Epidermal melanocyte (primary cell): ENCODE data around the gene CRADD.
"Not testable (repeated sequence)": the region's sequence is repeated elsewhere in the genome, so short reads cannot be mapped to it uniquely, and the experiment has no call there.

Experiments used
- DNase-seq: peaks from one replicate; pipeline ENCODE4 v3.0.0; 2011; ENCODE audit warnings: low spot score; ENCODE audit not compliant: insufficient read length

Gene CRADD

DNA sequence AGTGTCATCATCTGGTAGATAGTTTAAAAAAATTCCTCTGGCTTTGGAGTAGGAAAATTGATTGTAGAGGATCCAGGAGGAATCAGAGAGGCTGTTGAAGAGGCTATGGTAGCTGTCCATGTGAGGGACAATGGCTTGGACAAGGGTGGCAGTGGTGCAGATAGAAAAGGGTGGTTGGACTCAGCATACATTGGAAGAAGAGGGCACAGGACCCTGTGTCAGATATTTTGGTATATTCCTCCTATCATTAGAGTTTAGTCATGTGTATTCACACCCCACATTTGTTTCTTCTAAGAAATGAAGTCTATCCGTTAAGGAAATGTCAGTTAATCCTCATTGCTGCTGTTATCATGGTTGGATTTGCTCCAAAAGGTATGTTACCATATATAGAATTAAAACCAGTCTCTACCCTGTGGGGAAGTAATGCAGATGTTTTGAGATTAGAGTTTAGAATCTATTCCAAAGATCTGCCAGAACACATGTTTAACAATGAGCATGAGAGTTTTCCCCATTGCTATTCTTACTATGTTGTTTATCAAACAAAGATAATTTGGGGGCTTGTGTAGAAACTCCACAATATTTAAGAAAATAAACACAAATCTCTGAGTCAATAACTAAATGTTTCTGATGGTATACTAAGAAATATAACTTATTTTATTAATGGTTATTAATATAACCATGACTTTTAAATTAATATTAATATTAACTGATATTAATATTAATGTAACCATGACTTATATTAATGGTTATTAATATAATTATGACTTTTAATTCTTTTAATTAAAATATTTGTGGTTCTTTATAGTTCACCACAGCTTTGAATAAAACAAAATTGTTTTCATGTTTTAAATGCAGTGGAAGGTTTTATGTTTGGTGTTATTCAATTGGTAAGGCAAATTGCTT lies 80.9 kb downstream of the CRADD start:
- DNase-seq: no peak

DNA sequence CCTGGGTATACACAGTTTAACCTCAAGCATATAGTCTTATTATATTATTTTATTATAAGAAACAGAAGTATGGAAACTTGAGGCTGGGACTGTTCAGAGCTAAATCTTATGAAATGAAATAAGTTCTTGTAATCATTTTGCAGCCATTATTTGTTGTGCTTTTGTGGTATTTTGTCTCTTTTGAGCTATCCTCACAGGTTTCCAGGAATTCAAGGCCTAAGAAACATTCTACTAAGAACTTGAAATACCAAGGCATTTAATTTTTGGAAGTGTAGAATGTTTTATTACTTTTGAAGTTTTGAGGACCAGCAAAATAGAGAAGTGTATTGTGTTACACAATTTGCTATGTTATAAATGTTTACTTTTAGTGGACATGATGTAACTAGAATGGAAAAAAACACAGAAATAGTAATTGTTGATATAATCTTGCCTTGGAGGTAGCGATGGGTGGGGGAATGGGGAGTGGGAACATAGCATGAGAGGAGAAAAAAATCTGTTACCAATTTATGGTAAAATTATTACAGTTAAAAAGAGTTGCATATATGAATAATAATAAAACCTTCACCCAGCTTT lies 81.7 kb downstream of the CRADD start:
- DNase-seq: no peak

GRCh38 chr12:93759512-93760081 lies 82.4 kb downstream of the CRADD start:
- DNase-seq: no peak

DNA sequence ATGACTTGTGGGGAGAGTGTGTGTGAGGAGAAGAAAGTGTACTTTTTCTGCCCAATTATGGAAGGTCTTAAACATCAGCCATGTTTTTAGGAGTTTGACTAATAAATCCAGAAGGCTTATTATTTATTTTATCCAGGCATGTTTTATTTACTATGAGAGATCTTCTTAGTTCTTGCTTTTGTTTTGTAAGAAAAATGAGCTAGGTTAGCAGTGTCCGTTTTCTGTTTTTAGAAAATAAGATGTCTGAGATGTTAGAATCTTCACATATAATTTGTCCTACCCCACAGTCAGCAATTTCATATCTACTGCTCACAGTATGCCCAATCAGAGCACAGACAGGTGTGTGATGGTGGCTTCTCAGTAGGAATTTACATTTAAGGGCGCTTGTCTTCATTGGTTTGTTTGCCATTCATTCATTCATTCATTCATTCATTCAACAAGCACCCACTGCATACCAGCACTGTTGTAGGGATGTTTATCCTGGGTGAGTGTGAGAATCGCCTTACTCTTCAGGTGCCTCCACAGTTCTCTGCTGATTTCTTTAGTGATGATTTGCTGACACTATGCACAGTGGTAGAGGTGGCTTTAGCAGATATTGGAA lies 83.2 kb downstream of the CRADD start:
- DNase-seq: no peak

GRCh38 chr12:93762059-93762719 lies 85.0 kb downstream of the CRADD start:
- no peak for DNase-seq

DNA sequence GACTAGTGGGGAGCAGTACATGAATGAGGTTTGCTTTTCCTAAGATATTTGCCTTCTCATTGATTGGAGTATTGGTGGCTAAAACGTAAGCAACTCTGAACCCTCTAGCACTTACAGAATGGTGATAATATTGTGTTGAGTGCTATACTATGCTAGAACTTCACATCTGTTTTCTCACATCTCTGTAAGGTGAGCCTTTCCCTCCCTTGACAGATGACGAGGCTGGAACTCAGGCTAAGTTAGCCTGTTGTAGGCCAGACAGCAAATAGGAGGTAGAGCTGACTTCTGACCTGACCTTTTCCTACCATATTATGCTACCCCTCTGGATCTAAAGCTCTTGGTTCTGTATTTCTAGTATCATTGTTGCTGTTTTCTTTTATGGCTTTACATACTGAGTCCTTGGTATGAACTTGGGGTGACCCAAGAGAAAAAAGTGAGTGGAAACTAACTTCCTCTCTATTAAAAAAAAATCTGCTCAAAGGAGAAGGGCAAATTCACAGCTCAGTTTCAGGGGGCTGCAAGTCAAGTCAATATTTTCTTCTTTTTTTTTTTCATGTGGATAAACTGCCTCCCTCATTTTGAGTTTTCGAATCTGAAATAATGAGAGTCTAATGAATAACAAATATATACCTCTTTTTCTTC lies 85.9 kb downstream of the CRADD start:
- no peak for DNase-seq

DNA sequence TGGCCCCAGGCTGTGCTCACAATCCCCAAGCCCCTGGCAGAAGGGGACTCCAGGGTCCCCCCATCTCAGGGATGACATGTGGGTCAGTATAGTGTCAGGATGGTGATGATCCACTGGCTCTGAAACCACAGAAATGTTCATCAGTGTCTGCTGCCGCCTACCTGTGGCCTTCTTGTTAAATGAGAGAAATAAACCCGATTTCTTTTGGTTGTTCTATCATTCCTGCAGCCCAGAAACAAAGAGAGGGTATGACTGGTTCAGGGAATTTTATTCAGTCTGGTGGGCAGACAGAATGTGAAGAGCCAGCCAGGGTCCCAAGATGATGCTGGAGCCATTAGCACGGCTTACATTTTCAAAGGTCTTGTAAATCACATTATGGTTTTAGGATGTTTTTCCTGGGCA lies 86.6 kb downstream of the CRADD start:
- no peak for DNase-seq

DNA sequence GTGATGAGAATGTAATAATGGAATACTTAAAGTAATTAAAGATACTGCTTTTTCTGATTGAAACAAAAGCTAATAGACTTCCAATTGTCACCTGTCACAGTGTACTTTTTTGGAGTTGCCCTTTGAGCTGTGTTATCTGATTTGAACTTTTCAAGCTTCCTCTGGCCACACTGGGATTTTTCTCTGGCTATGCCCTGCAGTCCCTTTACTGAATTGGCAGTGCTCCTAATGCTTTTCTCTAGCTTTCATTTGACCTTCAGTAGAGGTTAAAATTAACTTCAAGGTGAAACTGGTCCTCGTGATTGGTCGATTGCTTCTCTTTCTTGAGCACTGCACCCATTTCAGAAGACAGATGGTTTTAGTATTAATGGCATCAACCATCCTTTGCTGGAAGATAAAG lies 89.2 kb downstream of the CRADD start:
- no peak for DNase-seq

DNA sequence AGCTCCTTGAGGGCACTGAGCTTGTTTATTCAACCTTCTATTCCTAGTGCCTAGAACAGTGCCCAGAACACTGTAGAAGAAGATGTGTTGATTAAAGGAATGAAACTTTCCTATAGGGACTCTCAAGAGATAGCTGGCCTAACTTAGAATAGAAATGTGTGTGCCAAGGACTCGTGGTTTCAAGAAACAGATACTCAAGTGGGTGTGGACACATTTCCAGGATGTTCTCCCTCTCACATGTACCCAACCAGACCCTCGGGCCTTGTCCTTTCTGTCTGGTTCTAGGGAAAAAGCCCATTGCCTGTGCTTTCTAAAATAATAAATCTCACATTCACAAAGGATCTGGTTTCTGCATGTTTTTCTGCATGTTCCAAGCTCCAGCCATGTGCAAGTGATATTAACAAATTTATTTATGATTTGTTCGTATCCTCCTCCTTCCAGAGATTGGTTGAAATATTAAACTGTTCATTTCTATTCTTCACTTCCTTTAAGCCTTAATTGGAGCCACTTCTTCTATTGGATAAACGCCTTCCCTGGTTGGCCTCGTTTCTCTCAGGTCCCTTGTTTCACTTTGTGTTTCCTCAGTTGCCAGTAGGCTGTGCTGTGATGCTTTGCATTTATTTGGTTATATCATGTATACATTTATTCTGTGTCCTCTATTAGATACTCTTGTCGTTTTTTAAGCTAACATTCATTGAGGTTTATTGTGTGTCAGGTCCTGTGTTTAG lies 89.8 kb downstream of the CRADD start:
- DNase-seq: peak; percentile 66

- DNase-seq: no peak
These were observed 90.3 kb downstream of the CRADD start for GRCh38 chr12:93767524-93767863.

GRCh38 chr12:93772003-93772700 lies 95.0 kb downstream of the CRADD start:
- DNase-seq: no peak

DNA sequence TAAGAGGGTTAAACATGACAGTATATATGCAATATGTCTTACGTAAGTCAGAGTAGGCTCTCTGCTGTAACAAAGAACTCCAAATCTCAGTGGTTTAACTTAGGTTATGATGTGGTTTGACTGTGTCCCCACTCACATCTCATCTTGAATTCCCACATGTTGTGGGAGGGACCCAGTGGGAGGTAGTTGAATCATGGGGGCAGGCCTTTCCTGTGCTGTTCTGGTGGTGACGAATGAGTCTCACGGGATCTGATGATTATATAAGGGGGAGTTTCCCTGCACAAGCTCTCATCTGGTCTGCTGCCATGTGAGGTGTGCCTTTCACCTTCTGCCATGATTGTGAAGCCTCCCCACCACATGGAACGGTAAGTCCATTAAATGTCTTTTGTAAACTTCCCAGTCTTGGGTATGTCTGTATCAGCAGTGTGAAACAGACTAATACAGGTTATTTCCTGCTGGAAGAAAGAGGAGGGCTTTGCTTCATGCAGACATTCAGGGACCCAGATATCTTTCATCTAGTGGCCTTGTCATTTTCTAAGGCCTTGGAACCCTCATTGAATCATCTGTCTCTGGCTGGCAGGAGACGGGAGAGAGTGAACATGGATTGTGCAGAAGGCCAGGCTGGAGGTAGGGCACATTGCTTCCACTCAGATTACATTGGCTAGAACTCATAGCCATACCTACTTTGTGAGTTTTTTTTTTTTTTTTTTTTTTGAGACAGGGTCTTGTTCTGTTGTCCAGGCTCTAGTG lies 96.1 kb downstream of the CRADD start:
- no peak for DNase-seq

GRCh38 chr12:93776581-93777018 lies 99.4 kb downstream of the CRADD start:
- no peak for DNase-seq

DNA sequence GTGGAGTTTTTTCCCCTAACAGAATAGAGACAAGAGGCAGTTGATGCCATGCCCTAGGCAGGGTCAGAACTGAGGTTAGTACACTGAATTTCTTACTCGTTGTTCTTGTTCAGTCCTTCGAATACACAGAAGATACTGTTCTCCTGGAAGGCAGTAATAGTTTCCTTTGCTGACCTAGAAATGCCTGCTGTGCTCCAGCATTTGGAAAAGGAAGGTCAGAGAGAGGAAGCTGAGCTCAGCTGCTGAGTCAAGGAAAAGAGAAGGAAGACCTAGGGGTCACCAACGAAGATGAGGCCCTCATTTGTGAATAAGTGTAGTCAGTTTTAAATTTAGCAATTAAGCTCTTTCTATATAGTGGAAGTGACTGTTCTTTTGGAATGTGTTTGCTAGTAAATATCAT lies 100.1 kb downstream of the CRADD start:
- DNase-seq: no peak

DNA sequence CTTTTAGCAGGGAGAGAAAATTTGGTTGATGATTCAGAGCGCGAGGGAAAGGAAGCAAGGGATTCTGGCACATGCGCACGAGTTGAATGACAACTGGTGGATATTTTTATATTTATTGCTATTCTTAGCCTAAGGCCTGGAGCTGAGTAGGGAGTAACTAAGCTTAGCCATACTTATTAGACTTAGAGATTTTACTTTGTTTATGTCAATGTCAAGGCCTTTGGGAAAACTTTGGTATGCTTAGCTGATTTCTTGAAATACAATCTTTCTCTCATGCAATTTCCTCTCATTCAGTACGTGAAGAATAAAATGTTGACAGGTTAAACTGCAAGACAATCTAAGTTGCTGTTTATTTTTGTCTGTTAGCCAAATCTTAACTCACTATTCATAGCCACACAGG lies 101.1 kb downstream of the CRADD start:
- DNase-seq: no peak

DNA sequence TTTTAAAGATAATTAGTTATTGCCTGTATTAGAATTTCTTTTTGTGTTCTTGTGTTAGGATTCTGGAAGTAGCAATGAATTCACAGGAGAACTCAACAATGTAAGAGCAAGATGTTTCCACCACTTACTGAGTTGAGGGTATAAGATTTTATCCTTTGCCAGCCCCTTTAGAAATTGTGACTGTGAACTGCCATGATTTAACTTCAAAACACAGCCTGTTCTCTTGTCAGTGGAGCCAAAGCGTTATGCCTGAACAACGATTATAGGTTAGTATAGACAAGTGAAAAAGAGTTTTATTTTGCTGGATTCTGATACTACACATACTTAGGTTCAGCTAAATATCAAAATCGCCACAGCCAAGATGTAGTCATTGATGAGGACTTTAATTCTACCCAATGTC lies 101.6 kb downstream of the CRADD start:
- no peak for DNase-seq

- DNase-seq: no peak
These were observed 103.0 kb downstream of the CRADD start for GRCh38 chr12:93780101-93780641.

GRCh38 chr12:93780886-93781285 lies 103.7 kb downstream of the CRADD start:
- not testable (repeated sequence) for DNase-seq

DNA sequence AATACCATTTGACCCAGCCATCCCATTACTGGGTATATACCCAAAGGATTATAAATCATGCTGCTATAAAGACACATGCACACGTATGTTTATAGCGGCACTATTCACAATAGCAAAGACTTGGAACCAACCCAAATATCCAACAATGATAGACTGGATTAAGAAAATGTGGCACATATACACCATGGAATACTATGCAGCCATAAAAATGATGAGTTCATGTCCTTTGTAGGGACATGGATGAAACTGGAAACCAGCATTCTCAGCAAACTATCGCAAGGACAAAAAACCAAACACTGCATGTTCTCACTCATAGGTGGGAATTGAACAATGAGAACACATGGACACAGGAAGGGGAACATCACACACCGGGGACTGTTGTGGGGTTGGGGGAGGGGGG lies 104.8 kb downstream of the CRADD start:
- not testable (repeated sequence) for DNase-seq
